HG03039 (cell line): ENCODE data around the gene FHOD3.
"Not testable (repeated sequence)": the region's sequence is repeated elsewhere in the genome, so short reads cannot be mapped to it uniquely, and the experiment has no call there.

Experiments used
- ATAC-seq: cut with Tn5 transposase; IDR thresholded peaks from one replicate; pipeline ENCODE4 v1.9.1; 2021; ENCODE audit warnings: mild to moderate bottlenecking, moderate library complexity; ENCODE audit not compliant: unreplicated experiment

The FHOD3 gene

GRCh38 chr18:36348331-36348730, 50.8 kb downstream of the FHOD3 start:
- ATAC-seq: no peak

- ATAC-seq: no peak
Measured at GRCh38 chr18:36348971-36349417, 51.5 kb downstream of the FHOD3 start.

- ATAC-seq: no peak
Measured at GRCh38 chr18:36349552-36349951, 52.0 kb downstream of the FHOD3 start.

- ATAC-seq: no peak
Measured at GRCh38 chr18:36350251-36350651, 52.7 kb downstream of the FHOD3 start.

- no peak for ATAC-seq
Measured at GRCh38 chr18:36350839-36351469, 53.4 kb downstream of the FHOD3 start.

- no peak for ATAC-seq
Measured at GRCh38 chr18:36352384-36352783, 54.9 kb downstream of the FHOD3 start.

GRCh38 chr18:36354989-36355388, 57.5 kb downstream of the FHOD3 start:
- no peak for ATAC-seq

- ATAC-seq: no peak
Measured at GRCh38 chr18:36355511-36355910, 58.0 kb downstream of the FHOD3 start.

GRCh38 chr18:36356741-36357140, 59.2 kb downstream of the FHOD3 start:
- not testable (repeated sequence) for ATAC-seq

GRCh38 chr18:36358141-36358540, 60.6 kb downstream of the FHOD3 start:
- ATAC-seq: no peak

GRCh38 chr18:36360256-36360909, 62.9 kb downstream of the FHOD3 start:
- no peak for ATAC-seq

GRCh38 chr18:36364911-36365624, 67.6 kb downstream of the FHOD3 start:
- ATAC-seq: no peak

- ATAC-seq: no peak
Measured at GRCh38 chr18:36365836-36366775, 68.6 kb downstream of the FHOD3 start.

GRCh38 chr18:36366994-36367839, 69.7 kb downstream of the FHOD3 start:
- no peak for ATAC-seq

GRCh38 chr18:36368889-36369288, 71.4 kb downstream of the FHOD3 start:
- no peak for ATAC-seq

GRCh38 chr18:36372903-36373311, 75.4 kb downstream of the FHOD3 start:
- no peak for ATAC-seq

- no peak for ATAC-seq
Measured at GRCh38 chr18:36374262-36374661, 76.7 kb downstream of the FHOD3 start.

- ATAC-seq: no peak
Measured at GRCh38 chr18:36375118-36375517, 77.6 kb downstream of the FHOD3 start.

- ATAC-seq: no peak
Measured at GRCh38 chr18:36376361-36376760, 78.8 kb downstream of the FHOD3 start.

- no peak for ATAC-seq
Measured at GRCh38 chr18:36377626-36378025, 80.1 kb downstream of the FHOD3 start.
